Lower leg skin (tissue), 3 donors: Measurements from ENCODE around the gene HSPBP1.

ENCODE experiments used
- POLR2A ChIP-seq, 2 donors: fragments of 450-650 bp; IDR thresholded peaks; one replicate each; pipeline ENCODE4 v1.6.1; 2016 to 2017; ENCODE audit warnings: antibody characterized with exemption in 2 of 2, mild to moderate bottlenecking in 1 of 2, moderate library complexity in 1 of 2
- TF ChIP-seq, protein P1 (sequence below), 3 donors: fragments of 450-650 bp; IDR thresholded peaks; one replicate each; pipeline ENCODE4 v1.5.1; 2016; ENCODE audit warnings: antibody characterized with exemption in 3 of 3, mild to moderate bottlenecking in 3 of 3, moderate library complexity in 2 of 3

DNA sequence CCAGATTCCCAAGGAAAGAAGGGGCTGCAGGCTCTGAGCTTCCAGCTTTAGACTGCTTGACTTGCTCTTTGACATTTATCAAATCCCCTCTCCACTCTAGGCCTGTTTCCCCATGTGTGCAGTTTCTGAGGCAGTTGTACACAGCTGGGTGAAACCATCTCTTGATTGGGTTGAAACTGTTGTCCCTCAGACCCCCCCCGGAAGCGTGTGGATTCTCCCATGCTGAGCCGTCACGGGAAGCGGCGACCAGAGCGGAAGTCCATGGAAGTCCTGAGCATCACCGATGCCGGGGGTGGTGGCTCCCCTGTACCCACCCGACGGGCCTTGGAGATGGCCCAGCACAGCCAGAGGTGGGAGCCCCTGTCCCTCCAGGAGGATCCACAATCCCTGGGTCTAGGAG lies 23.6 kb upstream of the HSPBP1 start:
- TF ChIP-seq, protein P1, sequence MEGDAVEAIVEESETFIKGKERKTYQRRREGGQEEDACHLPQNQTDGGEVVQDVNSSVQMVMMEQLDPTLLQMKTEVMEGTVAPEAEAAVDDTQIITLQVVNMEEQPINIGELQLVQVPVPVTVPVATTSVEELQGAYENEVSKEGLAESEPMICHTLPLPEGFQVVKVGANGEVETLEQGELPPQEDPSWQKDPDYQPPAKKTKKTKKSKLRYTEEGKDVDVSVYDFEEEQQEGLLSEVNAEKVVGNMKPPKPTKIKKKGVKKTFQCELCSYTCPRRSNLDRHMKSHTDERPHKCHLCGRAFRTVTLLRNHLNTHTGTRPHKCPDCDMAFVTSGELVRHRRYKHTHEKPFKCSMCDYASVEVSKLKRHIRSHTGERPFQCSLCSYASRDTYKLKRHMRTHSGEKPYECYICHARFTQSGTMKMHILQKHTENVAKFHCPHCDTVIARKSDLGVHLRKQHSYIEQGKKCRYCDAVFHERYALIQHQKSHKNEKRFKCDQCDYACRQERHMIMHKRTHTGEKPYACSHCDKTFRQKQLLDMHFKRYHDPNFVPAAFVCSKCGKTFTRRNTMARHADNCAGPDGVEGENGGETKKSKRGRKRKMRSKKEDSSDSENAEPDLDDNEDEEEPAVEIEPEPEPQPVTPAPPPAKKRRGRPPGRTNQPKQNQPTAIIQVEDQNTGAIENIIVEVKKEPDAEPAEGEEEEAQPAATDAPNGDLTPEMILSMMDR (IDR thresholded peaks at IDR 0.05): no peak
- TF ChIP-seq POLR2A (IDR thresholded peaks at IDR 0.05): no peak
